Stromal cell of bone marrow (primary cell): ENCODE data around the gene MTFMT.
"Not testable (repeated sequence)": the region's sequence is repeated elsewhere in the genome, so short reads cannot be mapped to it uniquely, and the experiment has no call there.

Source experiments
- DNase-seq: peaks from one replicate; pipeline ENCODE4 v3.0.0-alpha.2; 2012; ENCODE audit warnings: low read depth

MTFMT gene

GRCh38 chr15:65028921-65029735 lies at the start of gene MTFMT:
MTFMT (minus strand) TSS chr15:65029639; CDS start chr15:65029613, 26 bp downstream.
- peak; percentile 64 for DNase-seq

GRCh38 chr15:65077981-65078352 lies 48.5 kb upstream of the MTFMT start:
- DNase-seq = no peak

- no peak for DNase-seq
Measured at GRCh38 chr15:65077291-65077980, 48.0 kb upstream of the MTFMT start.

GRCh38 chr15:65076486-65077290 lies 47.2 kb upstream of the MTFMT start, which contains the start of gene KBTBD13:
KBTBD13 (plus strand) TSS chr15:65076746; CDS start chr15:65076816, 70 bp downstream.
- no peak for DNase-seq

- not testable (repeated sequence) for DNase-seq
Measured at GRCh38 chr15:65075607-65076395, 46.4 kb upstream of the MTFMT start.

GRCh38 chr15:65074946-65075345 lies 45.5 kb upstream of the MTFMT start:
- DNase-seq = not testable (repeated sequence)

- no peak for DNase-seq
Measured at GRCh38 chr15:65072617-65073016, 43.2 kb upstream of the MTFMT start.

- DNase-seq = no peak
Measured at GRCh38 chr15:65072027-65072426, 42.6 kb upstream of the MTFMT start.

- DNase-seq = no peak
Measured at GRCh38 chr15:65071381-65071811, 42.0 kb upstream of the MTFMT start.

GRCh38 chr15:65069779-65070546 lies 40.5 kb upstream of the MTFMT start:
- DNase-seq = no peak

GRCh38 chr15:65069179-65069578 lies 39.7 kb upstream of the MTFMT start:
- DNase-seq = peak; percentile 82

GRCh38 chr15:65068403-65068788 lies 39.0 kb upstream of the MTFMT start:
- no peak for DNase-seq

- DNase-seq = no peak
Measured at GRCh38 chr15:65067645-65068402, 38.4 kb upstream of the MTFMT start, which contains the start of gene RASL12. RASL12 (minus strand) TSS chr15:65067991; CDS start chr15:65067835, 156 bp downstream.

- no peak for DNase-seq
Measured at GRCh38 chr15:65067317-65067644, 37.8 kb upstream of the MTFMT start.

- no peak for DNase-seq
Measured at GRCh38 chr15:65066635-65067316, 37.3 kb upstream of the MTFMT start.

- no peak for DNase-seq
Measured at GRCh38 chr15:65066001-65066634, 36.7 kb upstream of the MTFMT start.

GRCh38 chr15:65062726-65063125 lies 33.3 kb upstream of the MTFMT start:
- no peak for DNase-seq

GRCh38 chr15:65062061-65062460 lies 32.6 kb upstream of the MTFMT start:
- no peak for DNase-seq
